SK-N-MC (cell line): ENCODE measurements around the gene C6orf15.

Source experiments
- EZH2 ChIP-seq: fragments of 200-600 bp; sonication (generic); IDR thresholded peaks from one replicate; pipeline ENCODE4 v1.6.1; 2017; ENCODE audit warnings: antibody characterized with exemption
- FOXP2 ChIP-seq: optimal IDR thresholded peaks from 2 replicates; pipeline ENCODE3; 2011; ENCODE audit warnings: mild to moderate bottlenecking, moderate library complexity; ENCODE audit not compliant: insufficient read depth; ENCODE audit errors: extremely low read length, control extremely low read depth
- POLR2AphosphoS5 ChIP-seq: IDR thresholded peaks from 2 replicates; pipeline ENCODE4 v1.6.1; 2012; ENCODE audit warnings: mild to moderate bottlenecking, low read depth, low read length, borderline replicate concordance

DNA sequence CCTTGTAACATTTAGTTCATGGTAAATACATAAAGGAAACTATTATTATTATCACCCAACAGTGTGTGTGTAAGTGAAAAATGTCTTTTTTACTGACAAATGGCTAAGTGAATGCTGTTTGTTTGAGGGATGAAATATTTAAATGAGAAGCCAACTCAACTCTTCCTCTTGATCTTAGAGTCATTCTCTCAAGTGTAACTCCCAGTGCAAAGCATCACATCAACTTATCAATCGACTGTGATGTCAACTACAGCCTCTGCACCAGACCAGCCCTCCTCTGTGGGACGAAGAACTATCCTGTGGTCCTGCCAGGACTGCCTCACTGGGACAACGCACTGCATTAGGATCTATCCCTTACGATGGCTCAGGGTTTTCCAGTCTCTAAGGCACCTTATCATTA lies 5.3 kb downstream of the C6orf15 start:
- TF ChIP-seq POLR2AphosphoS5 (no peak), EZH2 (no peak), FOXP2 (no peak)
